HCT116 (cell line): ENCODE results near the gene VWA5B1. TPM values are rescaled to one million over a fixed set of nuclear protein-coding genes. Genes with fewer than 3 reads are reported as not detected.

Experiments
- ATAC-seq: fragments of 200-7000 bp; cut with Tn5 transposase; 2 replicates; pipeline ENCODE4 v1.9.1; 2020; ENCODE audit warnings: mild to moderate bottlenecking, moderate library complexity
- BruUV-seq: library from RNA; stranded (reverse); fragments of 400-500 nt; replicated peaks from 2 replicates; lab custom pipeline; 2021; lab: Mats Ljungman, UMichigan
- CTCF ChIA-PET: fragments of 300-600 bp; sonication (Branson Sonifier 250); formaldehyde crosslinking; loops from one replicate; lab custom pipeline; 2021; ENCODE audit warnings: antibody characterized with exemption; lab: Charles Lee
- POLR2A ChIA-PET: fragments of 300-600, 350-600 bp; sonication (Branson Sonifier 250); formaldehyde crosslinking; loops from one replicate; lab custom pipeline; 2021; ENCODE audit warnings: antibody characterized with exemption; lab: Charles Lee
- RAD21 ChIA-PET, 2 experiments: fragments of 300-600 bp; sonication (Branson Sonifier 250); formaldehyde crosslinking; loops; one replicate each; lab custom pipeline; 2023; ENCODE audit warnings: low total read pairs in 2 of 2; ENCODE audit not compliant: uncharacterized antibody in 2 of 2, unreplicated experiment in 2 of 2, low non-redundant PET in 1 of 2; lab: Charles Lee
- DNase-seq: peaks from one replicate; pipeline ENCODE4 v3.0.0-alpha.2; 2010; ENCODE audit warnings: low read depth, low spot score
- H2AFZ ChIP-seq: fragments of 200-600 bp; shearing (Covaris generic), sonication (generic); 2 replicates; pipeline ENCODE4 v1.6.1; 2017; ENCODE audit warnings: low read depth, mixed run types, mixed read lengths, antibody characterized with exemption, low read length; ENCODE audit not compliant: poor library complexity, severe bottlenecking
- H3K27ac ChIP-seq: 2 replicates; pipeline ENCODE4 v1.5.1; 2012; ENCODE audit warnings: low read depth, low read length
- H3K27me3 ChIP-seq: fragments of 200-600 bp; sonication (generic); 2 replicates; pipeline ENCODE4 v1.6.1; 2016; ENCODE audit warnings: mixed run types, low read length, mixed read lengths; ENCODE audit not compliant: insufficient read depth
- H3K36me3 ChIP-seq, 2 experiments: fragments of 200-500 bp in 1 of 2; fragments of 200-600 bp in 1 of 2; sonication (Bioruptor generic) in 1 of 2; sonication (generic) in 1 of 2; 2 replicates each; pipeline versions ENCODE4 v1.5.1 to v1.6.1; 2014 to 2016; ENCODE audit warnings: low read length in 2 of 2, inconsistent platforms in 1 of 2, mixed read lengths in 1 of 2, mixed run types in 1 of 2; ENCODE audit not compliant: insufficient read depth in 2 of 2, control insufficient read depth in 1 of 2
- H3K4me1 ChIP-seq, 2 experiments: fragments of 200-600 bp in 1 of 2; sonication (generic) in 1 of 2; 2 replicates each; pipeline versions ENCODE4 v1.5.1 to v1.6.1; 2012 to 2017; ENCODE audit warnings: low read length in 2 of 2, inconsistent platforms in 1 of 2, mild to moderate bottlenecking in 1 of 2, mixed read lengths in 1 of 2, mixed run types in 1 of 2, moderate library complexity in 1 of 2; ENCODE audit not compliant: insufficient read depth in 2 of 2, control insufficient read depth in 1 of 2
- H3K4me2 ChIP-seq: fragments of 200-600 bp; sonication (generic); 2 replicates; pipeline ENCODE4 v1.6.1; 2017; ENCODE audit warnings: mixed run types, low read length, mixed read lengths
- H3K4me3 ChIP-seq, 2 experiments: fragments of 200-600 bp in 1 of 2; sonication (generic) in 1 of 2; replicated peaks in 1 of 2; 2 replicates each; pipeline ENCODE4 v1.5.1; 2011 to 2016; ENCODE audit warnings: low read length in 2 of 2, control low read depth in 1 of 2, low read depth in 1 of 2, mild to moderate bottlenecking in 1 of 2, mixed read lengths in 1 of 2, mixed run types in 1 of 2
- H3K79me2 ChIP-seq: fragments of 200-600 bp; sonication (generic); 2 replicates; pipeline ENCODE4 v1.6.1; 2017; ENCODE audit warnings: mild to moderate bottlenecking, mixed run types, low read length, moderate library complexity, mixed read lengths; ENCODE audit not compliant: insufficient read depth
- H3K9ac ChIP-seq: fragments of 200-600 bp; sonication (generic); 2 replicates; pipeline ENCODE4 v1.6.1; 2016; ENCODE audit warnings: low read length, mixed read lengths
- H3K9me2 ChIP-seq: fragments of 200-600 bp; sonication (generic), shearing (Covaris generic); 2 replicates; pipeline ENCODE4 v1.6.1; 2017; ENCODE audit warnings: mixed run types, mild to moderate bottlenecking, moderate library complexity; ENCODE audit not compliant: insufficient read depth
- H3K9me3 ChIP-seq, 2 experiments: fragments of 200-500 bp in 1 of 2; fragments of 200-600 bp in 1 of 2; sonication (Bioruptor generic) in 1 of 2; sonication (generic) in 1 of 2; 2 replicates each; pipeline ENCODE4 v1.6.1; 2014 to 2017; ENCODE audit warnings: low read length in 2 of 2, mixed read lengths in 2 of 2, inconsistent platforms in 1 of 2, low read depth in 1 of 2, mild to moderate bottlenecking in 1 of 2, mixed run types in 1 of 2, moderate library complexity in 1 of 2; ENCODE audit not compliant: control insufficient read depth in 1 of 2, insufficient read depth in 1 of 2
- H4K20me1 ChIP-seq: fragments of 200-600 bp; sonication (generic), shearing (Covaris generic); 2 replicates; pipeline ENCODE4 v1.6.1; 2017; ENCODE audit warnings: mixed run types, mild to moderate bottlenecking, moderate library complexity; ENCODE audit not compliant: insufficient read depth
- CEBPB ChIP-seq: IDR thresholded peaks from 2 replicates; pipeline ENCODE4 v1.6.1; 2012; ENCODE audit warnings: low read depth
- JUND ChIP-seq: IDR thresholded peaks from 2 replicates; pipeline ENCODE4 v1.6.1; 2012
- REST ChIP-seq: IDR thresholded peaks from 2 replicates; pipeline ENCODE4 v1.6.1; 2012; ENCODE audit warnings: low read depth
- TCF7L2 ChIP-seq: IDR thresholded peaks from 2 replicates; pipeline ENCODE4 v1.7.0; 2011; ENCODE audit warnings: borderline replicate concordance, inconsistent platforms; ENCODE audit not compliant: insufficient read depth, insufficient read length; ENCODE audit errors: extremely low read depth
- intact Hi-C: fragments of 100-400 bp; cut with micrococcal nuclease; formaldehyde crosslinking; loops from 2 replicates; pipeline ENCODE4 v1.10.0; 2022
- total RNA-seq: library from RNA; stranded (reverse); gene quantifications from one replicate; pipeline ENCODE4 v1.2.1, GENCODE V29; 2021; ENCODE audit not compliant: unreplicated experiment

VWA5B1 gene
- total RNA-seq, 1 experiment from 2014 or later, result not detected

- no peak for TF ChIP-seq REST
- TF ChIP-seq TCF7L2, result no peak
These were observed 109.0 kb downstream of the VWA5B1 start (continued) for GRCh38 chr1:20399606-20400180.

GRCh38 chr1:20400341-20401177 is 109.9 kb downstream of the VWA5B1 start:
- Histone ChIP-seq H3K4me2 (no peak overlapping the region), H3K9ac (no peak overlapping the region), H3K36me3 (no peaks in the 10 kb centered on the region), H3K27ac (no peak overlapping the region), H3K27me3 (no peaks in the 10 kb centered on the region), H3K4me1 (no peaks in the 10 kb centered on the region), H4K20me1 (no peaks in the 10 kb centered on the region), H2AFZ (no peak overlapping the region), H3K9me3 (no peaks in the 10 kb centered on the region), H3K79me2 (no peaks in the 10 kb centered on the region), H3K9me2 (no peaks in the 10 kb centered on the region), H3K4me3 (no peak overlapping the region)
- ChIA-PET RAD21 (no interaction called here), CTCF (no interaction called here), POLR2A (no interaction called here)
- DNase-seq (no peak), ATAC-seq (no peak)
- BruUV-seq, result no TSS peak
- intact Hi-C loops, result no loop called here
- TF ChIP-seq CEBPB (no peak), JUND (no peak)
